GM21825 (cell line): Measurements from ENCODE around the gene TGFBR2.
"Not testable (repeated sequence)": the region's sequence is repeated elsewhere in the genome, so short reads cannot be mapped to it uniquely, and the experiment has no call there.

Experiments used
- ATAC-seq: cut with Tn5 transposase; IDR thresholded peaks from one replicate; pipeline ENCODE4 v1.9.1; 2021; ENCODE audit warnings: mild to moderate bottlenecking, moderate library complexity; ENCODE audit not compliant: unreplicated experiment

Gene TGFBR2

DNA sequence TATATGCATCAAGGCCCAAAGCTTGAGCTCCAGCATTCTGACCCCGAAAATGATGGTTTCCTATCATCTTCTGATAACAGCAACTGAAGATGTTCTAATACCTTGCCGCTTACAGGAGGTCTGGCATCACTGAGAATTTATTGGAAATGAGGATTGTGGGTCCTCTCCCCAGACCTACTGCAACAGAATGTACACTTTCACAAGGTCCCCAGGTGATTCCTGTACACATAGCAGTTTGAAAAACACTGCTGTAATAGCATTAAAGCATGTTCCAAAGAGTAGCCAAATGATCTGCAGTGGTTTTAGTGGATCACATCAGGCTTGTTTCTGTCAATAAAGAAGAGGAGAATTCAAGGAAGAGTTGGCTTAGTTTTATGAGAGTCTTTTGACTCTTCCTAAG is 11.3 kb downstream of the TGFBR2 start:
- no peak for ATAC-seq

DNA sequence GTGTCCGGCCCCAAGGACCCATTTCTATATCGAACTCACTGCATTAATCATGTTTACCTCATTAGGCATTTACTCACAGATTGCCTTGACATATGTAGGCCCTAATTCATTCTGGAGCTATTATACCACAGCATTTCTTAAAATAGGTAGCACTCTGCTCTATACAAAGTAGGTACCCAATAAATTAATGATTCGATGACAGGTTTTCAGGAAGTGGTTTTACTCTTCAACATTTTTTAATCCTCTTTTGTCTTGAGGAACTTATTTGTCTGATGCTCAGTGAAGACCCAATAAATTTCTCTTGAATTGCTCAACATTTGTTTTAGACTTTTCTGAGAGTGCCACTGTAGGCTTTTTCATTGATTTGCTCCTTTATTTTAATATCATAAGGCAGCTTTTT is 12.1 kb downstream of the TGFBR2 start:
- ATAC-seq, result no peak

DNA sequence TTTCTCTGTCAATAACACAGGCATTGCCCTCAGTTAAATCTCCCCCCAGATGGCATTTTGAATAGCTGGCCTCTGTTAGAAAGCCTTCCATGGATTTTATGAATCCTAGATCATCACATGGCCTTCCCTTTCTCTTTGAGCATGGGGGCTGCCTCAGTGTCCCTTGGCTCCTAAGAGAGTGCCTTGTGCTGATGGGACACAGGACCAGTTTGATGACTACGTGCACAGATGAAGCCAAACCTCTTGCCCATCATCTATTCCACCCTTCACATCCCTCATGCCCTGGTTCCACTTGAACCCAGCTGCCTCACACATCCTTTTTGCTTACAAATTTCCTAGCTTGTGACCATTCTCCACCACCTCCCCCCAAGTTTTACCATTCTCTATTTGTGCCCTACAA is 12.9 kb downstream of the TGFBR2 start:
- ATAC-seq, result no peak

DNA sequence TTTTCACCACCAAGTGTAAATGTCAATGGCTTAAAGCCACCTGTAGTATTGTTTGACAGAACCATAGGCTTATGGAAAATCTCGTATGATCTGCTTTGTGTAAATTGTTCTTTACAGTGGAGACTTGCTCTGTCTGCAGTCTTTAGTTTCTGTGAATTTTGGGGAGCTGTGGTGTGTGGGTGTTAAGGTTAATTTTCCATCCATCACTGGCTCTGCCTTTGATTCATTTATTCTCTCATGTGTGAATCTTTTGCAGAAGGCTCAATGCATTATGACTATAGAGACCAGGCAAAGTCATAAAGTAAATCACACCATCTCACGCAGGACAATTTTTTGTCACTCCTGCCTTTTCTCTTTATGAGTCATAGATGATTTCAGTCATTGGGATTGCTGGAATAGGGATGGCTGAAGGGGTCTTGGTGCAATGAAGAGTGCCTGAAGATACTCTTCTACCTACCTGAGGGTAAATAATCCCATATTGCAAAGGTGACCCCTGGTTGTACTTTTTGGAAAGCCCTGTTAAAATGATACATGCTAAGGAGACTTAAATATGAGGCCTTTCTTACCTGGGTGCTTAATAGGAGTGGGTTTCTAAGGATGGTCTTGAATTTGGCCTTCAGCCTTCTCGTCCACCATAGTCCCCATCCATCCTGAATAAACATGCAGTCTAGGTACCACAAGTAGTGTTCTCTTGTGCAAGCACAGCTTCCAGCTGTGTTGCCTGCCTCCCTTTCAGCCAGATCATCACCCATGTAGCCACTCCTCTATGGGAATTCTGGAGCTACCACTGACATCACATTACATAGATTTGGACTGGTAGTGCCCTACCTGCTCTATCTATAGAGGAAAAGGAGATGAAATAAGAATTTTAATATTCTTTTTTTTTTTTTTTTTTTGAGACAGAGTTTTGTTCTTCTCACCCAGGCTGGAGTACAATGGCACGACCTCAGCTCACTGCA is 14.3 kb downstream of the TGFBR2 start:
- ATAC-seq, result no peak

DNA sequence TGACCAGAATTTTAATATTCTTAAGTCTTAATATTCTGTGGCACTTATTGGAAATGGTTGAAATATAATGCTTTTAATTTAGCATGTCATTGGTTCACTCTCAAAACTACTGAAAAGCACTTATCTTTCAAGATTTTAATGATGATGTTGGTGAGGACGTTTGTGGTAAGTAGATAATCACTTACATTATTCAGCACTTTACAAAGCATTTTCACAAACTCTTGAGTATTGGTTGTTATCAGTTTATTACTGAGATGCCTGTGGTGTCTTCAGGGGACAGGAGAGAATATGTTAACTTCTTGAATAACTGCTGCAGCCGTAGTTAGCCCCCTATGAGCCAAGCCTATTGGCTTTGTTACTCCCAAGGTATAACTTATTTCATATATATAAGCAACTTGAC is 15.2 kb downstream of the TGFBR2 start:
- ATAC-seq, result no peak

DNA sequence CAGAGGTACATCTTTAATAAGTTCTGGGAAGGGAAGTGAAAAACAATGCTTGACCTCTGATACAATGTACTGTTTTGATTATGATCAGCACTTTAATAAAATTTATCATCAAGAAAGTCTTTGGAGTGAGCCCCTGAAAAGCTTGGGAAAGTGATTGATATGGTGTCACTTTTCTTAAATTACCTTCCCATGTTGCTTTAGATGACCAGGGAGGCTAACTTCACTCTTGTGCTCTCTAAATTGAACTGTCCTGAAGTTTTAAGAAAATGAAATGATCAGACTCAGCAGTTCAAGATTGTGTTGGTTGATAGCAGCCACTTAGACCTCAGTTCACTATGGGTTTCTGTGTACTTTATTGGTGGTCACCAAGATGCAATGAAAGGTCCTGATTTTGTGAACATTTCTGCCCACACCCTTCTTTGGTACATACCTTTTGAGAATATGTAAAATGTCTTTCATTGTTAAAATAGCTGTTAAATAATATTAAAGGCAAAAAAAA is 15.7 kb downstream of the TGFBR2 start:
- no peak for ATAC-seq

DNA sequence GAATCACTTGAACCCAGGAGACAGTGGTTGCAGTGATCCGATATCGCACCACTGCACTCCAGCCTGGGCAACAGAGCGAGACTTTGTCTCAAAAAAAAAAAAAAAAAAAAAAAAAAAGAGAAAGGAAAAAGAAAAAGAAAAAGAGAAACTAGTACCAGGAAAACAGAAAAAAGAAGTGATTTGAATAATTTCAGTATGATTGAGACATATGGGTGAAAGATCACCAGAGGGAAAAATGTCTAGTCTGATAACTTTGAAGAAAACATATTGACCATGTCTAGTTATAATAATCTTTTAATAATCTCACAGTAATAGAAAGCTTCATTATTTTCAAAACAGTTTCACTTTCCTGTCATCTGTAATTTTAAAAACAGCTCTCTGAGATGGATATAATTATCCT is 16.4 kb downstream of the TGFBR2 start:
- ATAC-seq, result no peak

DNA sequence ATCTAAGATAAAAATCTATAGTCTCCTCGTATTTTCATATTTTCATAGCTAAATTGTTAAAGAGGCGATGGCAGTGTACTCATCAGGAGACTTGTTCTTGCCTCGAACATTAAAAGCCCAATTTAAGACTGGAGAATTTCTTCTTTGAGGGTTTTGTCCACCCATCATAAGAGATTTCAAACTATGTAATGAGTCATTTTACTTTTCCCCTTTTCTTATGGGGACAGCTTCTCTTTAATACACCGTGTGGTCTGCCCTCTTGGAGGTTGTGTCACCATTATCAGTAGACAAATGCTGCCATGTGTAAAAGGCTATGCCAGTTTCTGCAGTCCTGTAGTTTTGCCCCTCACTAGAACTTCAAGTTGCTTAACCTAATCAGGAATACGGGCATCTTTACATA is 16.9 kb downstream of the TGFBR2 start:
- no peak for ATAC-seq

DNA sequence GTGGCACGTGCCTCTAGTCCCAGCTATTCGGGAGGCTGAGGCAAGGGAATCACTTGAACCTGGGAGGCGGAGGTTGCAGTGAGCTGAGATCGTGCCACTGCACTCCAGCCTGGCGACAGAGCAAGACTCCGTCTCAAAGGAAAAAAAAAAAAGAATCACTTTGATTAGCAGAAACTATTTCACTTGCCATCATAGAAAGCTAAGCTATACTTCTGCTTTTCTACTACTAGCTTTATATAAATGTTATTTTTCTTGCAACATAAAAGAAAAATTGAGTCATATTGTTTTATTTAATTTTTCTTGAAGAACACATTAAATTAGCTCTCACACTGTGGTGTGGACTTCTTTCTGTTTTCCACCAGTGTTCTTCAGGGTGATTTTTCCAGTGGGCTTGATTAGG is 18.1 kb downstream of the TGFBR2 start:
- not testable (repeated sequence) for ATAC-seq

DNA sequence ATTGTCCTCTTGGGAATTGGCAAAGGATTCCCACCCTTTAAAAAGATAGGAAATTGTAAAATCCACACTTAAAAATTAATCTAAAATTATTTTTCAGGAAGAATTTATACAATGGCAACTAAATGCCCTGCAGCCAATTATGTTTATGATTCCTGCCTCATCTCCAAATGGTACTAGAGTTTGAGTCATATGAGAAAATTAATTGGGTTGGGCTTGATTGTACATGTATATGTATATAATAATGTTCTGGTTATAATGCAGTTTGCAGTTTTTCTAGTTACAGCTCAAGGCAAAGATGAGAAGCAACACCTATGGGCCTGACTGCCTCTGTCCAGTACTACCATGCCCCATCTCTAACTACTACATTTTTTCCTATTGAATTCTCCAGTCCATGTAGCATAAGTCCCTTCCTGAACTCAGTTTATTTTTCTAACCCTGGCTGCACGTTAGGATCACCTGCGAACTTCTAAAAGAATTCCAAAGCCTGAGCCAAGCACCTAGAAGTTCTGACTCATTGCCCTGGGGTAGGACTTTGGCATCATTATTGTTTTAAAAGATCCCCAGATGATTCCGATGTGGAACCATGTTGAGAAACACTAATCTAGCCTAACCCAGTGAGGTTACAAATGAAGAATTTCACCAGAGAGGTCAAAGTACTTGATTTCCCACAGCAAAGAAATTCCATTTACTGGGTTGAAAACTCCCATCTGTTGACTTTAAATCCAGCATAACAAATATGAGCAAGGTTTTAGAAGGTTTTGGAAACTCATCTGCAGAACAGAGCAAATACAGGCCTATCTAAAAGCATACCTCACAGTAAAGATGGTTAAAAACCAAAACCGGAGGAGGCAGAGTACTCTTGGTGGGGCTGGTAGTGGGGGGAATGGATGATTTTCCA is 19.4 kb downstream of the TGFBR2 start:
- ATAC-seq, result no peak

DNA sequence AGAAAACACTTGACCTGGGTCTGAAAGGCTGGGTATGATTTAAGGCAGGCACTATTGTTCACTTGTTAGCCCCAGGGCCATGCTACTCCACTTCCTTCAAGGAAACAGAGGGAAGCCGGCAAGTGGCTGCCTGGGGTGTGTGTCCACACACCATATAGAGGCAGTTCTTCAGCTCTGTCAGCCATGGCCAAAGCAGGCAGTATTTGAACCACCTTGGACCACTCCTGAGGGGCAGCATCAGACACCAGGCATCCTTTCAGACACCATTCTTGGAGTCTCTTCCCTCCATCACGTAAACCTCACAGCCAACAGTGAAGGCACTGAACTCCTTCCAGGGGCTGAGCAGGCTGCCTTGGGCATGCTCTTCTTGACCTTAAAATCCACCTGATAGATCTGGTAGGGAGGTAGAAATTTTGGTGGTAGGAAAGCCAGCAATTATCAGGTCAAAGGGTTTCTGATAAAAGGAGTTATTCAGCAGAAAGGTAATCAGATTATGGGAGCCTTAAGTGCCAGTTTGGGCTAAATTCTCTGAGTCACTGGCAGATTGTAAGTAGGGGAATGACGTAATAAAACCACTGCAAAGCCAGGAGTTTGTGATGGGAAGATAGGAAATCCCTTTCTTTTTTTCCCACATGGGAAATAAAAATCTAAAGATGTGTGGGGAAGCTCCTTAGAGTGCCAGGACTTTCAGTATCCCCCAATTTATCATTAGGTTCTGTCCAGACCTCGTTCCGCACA is 20.2 kb downstream of the TGFBR2 start:
- ATAC-seq, result no peak

DNA sequence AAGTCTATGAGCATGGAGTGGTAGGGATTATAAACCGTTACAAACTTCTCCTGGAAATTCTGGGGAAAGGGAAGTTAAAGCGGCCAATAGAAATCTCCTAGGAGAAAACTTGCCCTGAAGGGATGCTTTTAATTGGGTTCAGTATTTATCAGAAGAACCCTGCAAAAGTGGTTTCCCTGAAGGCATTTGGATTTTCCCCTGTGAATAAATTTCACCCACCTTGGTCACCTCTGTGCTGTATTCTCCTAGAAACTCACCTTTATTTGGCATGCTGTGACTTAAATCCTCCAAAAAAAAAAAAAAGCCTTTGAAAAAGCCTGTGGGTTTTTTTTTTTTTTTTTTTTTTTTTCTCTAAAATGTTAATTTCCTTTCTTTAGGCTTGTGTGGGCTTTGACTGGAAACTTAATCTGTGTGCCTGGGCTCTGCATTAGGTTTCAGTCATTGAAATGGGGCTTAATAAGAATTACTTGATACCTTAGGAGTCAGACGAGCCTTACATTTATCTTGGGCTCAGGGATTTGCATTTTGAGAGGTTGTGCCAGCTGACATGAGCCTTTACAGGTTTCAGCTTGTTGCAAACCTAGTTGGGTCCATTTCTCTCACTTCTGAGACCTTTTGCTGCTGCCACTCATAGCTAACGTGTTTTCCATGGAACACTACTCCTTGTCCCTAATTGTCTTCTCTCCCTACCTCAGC is 22.0 kb downstream of the TGFBR2 start:
- ATAC-seq, result no peak

DNA sequence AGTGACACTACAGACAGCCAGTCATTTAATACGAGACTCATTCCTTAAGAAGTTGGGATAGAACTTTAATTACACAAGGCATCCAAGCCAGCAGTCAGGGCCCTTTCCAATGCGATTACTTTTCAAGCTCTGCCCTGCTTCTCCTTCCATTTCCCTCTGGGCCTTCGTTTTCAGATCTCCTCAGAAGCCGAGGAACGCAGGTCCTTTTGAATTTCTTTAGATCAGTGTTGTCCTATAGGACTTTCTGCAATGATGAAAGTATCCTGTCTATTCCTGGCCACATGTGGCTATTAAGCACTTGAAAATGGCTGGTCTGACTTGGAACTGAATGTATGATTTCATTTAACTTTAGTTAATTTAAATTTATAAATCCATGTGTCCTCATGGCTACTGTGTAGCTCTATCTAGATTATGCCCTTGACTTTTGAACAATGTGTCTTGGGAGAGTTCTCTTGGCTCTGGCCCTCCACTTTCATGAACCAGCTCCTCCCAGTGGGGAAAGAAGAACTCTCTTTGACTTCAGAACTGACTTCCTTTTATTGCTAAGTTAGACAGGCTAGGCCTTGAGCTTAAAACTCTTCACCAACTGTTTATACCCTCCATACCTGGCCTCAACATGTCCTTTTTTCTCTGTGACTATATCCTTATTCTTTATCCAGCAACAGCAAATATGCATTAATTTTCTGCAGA is 22.6 kb downstream of the TGFBR2 start:
- no peak for ATAC-seq

DNA sequence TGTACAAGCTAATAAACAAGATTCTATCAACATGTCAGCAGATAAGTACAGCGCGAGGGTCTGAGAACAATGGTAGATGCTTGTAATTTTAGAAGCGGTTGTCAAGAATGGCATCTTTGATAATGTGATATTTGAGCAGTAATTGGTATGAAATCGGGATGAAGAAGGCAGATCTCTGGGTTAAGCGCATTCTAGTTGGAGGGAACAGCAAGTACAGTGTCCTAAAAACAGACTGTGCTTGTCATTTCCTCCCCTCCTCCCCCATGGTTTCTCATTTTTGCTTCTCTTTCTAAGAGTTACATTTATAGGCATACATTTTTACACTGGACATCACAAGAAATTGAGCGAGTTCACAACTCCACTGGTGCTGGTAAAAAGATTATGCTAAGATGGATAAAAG is 23.3 kb downstream of the TGFBR2 start:
- ATAC-seq, result no peak

DNA sequence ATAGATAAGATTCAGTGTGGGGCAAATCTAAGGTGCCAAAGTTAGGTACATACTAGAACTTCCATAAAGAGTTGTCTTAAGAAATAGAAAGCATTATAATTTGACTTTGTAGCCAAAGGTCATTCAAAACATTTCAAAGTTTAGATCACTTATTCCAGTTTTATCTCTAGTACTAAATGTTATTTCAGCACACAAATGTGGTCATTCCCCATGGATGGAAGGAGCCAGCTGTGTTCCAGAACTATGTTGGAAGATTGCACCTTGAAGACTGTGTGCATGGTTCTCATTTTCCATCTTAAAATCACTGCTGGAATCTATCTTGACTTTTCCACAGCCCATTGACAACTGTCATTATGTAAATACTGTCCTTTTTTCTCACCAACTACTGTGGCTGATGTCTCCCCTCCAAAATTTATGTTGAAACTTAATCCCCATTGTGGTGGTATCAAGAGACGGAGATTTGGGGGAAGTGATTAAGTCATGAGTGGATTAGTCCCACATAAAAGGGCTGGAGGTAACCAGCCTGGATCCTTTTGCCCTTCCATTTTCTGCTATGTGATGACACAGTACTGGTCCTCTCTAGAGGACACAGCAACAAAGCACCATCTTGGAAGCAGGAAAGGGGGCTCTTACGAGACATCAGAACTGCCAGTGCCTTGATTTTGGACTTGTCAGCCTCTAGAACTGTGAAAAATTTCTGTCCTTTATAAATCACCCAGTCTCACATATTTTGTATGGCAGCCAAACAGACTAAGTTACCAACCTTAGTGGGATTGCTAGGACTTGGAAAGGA is 24.0 kb downstream of the TGFBR2 start:
- no peak for ATAC-seq

DNA sequence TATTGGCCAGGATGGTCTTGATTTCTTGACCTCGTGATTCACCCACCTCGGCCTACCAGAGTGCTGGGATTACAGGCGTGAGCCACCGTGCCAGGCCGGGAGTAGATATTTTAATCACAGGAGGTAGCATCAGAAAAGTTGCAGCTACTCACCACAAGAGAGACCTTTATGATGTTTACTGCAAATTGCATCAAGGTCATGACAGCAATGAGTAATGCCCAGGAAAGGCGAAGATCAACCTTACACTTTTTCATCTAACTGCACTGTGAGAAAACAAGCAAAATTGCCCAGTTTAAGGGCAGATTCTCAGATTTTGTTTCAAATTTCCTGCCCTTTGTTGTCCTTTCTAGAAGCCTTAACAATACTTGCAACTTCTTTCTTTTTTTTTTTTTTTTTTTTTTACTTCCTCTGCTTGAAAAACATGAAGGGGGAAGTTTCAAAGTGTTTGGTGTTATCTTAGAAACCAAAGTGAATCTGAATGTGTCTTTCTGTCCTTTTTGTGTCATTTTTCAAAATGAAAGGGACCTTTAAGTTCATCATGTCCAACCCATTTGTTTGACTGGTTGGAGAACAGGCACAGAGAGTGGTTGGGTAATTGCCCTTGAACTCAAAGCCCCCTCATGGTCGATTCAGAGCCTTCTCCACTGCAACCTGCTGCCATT is 25.0 kb downstream of the TGFBR2 start:
- ATAC-seq, result no peak

DNA sequence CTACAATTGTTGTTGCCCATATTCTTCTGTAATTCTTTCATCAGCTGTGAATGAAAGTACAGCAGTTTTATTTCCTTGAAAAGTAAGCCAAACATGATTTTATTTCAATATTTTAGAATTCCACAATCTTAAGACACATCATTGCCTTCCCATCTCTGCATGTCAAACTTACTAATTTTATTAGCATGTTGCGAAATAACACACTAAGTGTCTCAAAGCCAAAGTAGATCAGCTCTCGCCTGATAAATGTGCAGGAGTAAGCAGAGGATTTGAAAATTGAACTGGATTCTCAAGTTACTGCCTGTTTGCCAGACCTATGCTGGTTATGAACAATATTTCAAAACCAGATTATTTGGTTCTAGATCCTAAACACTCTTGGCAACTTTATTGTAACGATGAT is 25.7 kb downstream of the TGFBR2 start:
- ATAC-seq, result no peak

DNA sequence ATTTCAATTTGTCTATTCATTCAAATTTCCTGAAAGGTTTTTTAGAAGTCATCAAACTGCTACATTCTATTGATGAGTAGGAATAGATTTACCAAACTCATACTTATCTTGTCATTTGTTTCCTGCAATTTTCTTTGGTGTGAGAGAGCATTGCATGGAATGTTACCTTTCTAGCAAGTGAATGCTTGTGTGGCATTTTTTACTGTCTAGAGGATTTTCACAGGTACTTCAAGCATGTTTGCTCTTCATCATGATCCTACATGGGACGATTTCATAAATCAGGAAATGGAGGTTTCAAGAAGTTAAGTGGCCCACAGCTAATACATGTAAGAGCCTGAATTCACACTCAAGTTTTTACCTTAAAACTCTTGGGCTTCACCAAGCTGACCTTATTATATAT is 26.1 kb downstream of the TGFBR2 start:
- ATAC-seq, result no peak
